GM12878 (cell line): ENCODE results near the gene PDLIM5. TPM values are rescaled to one million over a fixed set of nuclear protein-coding genes. Genes with fewer than 3 reads are reported as not detected.

Experiments used
- BCLAF1 ChIP-seq: fragments of 450-650 bp; IDR thresholded peaks from 2 replicates; pipeline ENCODE4 v1.6.1; 2017; ENCODE audit warnings: antibody characterized with exemption, mild to moderate bottlenecking, moderate library complexity
- HDGF ChIP-seq: fragments of 450-650 bp; IDR thresholded peaks from 2 replicates; pipeline ENCODE4 v1.6.1; 2016; ENCODE audit warnings: antibody characterized with exemption
- MAX ChIP-seq: IDR thresholded peaks from 2 replicates; pipeline ENCODE4 v1.6.1; 2012; ENCODE audit warnings: low read depth, low read length, improper control_type of control experiment
- NFYA ChIP-seq: IDR thresholded peaks from 2 replicates; pipeline ENCODE4 v1.6.1; 2011; ENCODE audit warnings: low read depth, mild to moderate bottlenecking, low read length, improper control_type of control experiment, borderline replicate concordance
- NKRF ChIP-seq: fragments of 450-650 bp; conservative IDR thresholded peaks from 2 replicates; pipeline ENCODE4 v1.6.1; 2017; ENCODE audit warnings: mild to moderate bottlenecking, moderate library complexity
- TCF7 ChIP-seq: IDR thresholded peaks from 2 replicates; pipeline ENCODE4 v1.6.1; 2014; ENCODE audit warnings: antibody characterized with exemption, borderline replicate concordance
- ZSCAN29 ChIP-seq: fragments of 450-650 bp; IDR thresholded peaks from 2 replicates; pipeline ENCODE4 v1.6.1; 2017; ENCODE audit warnings: mild to moderate bottlenecking, moderate library complexity
- polyA plus RNA-seq, 11 experiments: library from polyadenylated mRNA; depleted of rRNA in 4 of 11; unstranded in 6 of 11; stranded (reverse) in 5 of 11; fragments of >200 nt; fragmentation: Nextera tagmentation in 4 of 11; fragmentation: Illumina TruSeq in 1 of 11; extraction: Ambion mirVana in 4 of 11; extraction: Trizol in 1 of 11; gene quantifications; 1 replicate in 1 of 11; 2 replicates in 10 of 11; pipeline versions ENCODE4 v1.2.1 to v1.2.3, GENCODE V29; 2011 to 2016; ENCODE audit warnings: inconsistent platforms in 2 of 11, missing spikeins in 2 of 11, low read depth in 1 of 11
- total RNA-seq, 4 experiments: library from RNA; depleted of rRNA in 3 of 4; stranded (reverse); fragments of >200 nt in 3 of 4; fragmentation: Illumina TruSeq in 1 of 4; extraction: Trizol in 1 of 4; gene quantifications; 2 replicates each; pipeline versions ENCODE4 v1.2.1 to v1.2.3, GENCODE V29; 2013 to 2021
- TF ChIP-seq, protein P1 (sequence below): fragments of 450-650 bp; formaldehyde crosslinking; IDR thresholded peaks from 2 replicates; pipeline ENCODE4 v1.4.0; 2022; ENCODE audit warnings: mild to moderate bottlenecking, moderate library complexity

Gene PDLIM5
- total and polyA plus RNA-seq, 10 of the 15 experiments (the other 5 are each of a cell fraction or from before 2014, with no cell fraction given) = 10.0 to 52.9 (median 20.7) TPM

- no peak for TF ChIP-seq BCLAF1
- TF ChIP-seq TCF7 = no peak
- TF ChIP-seq, protein P1, sequence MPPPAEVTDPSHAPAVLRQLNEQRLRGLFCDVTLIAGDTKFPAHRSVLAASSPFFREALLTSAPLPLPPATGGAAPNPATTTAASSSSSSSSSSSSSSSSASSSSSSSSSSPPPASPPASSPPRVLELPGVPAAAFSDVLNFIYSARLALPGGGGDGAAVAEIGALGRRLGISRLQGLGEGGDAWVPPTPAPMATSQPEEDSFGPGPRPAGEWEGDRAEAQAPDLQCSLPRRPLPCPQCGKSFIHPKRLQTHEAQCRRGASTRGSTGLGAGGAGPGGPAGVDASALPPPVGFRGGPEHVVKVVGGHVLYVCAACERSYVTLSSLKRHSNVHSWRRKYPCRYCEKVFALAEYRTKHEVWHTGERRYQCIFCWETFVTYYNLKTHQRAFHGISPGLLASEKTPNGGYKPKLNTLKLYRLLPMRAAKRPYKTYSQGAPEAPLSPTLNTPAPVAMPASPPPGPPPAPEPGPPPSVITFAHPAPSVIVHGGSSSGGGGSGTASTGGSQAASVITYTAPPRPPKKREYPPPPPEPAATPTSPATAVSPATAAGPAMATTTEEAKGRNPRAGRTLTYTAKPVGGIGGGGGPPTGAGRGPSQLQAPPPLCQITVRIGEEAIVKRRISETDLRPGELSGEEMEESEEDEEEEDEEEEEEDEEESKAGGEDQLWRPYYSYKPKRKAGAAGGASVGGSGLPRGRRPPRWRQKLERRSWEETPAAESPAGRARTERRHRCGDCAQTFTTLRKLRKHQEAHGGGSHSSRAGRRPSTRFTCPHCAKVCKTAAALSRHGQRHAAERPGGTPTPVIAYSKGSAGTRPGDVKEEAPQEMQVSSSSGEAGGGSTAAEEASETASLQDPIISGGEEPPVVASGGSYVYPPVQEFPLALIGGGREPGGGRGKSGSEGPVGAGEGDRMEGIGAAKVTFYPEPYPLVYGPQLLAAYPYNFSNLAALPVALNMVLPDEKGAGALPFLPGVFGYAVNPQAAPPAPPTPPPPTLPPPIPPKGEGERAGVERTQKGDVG (CRISPR knock-in tag) = no peak
- TF ChIP-seq ZSCAN29 = no peak
- TF ChIP-seq NFYA = no peak
- TF ChIP-seq HDGF = no peak
- TF ChIP-seq MAX = no peak
- TF ChIP-seq NKRF = no peak
These were observed 93.6 kb downstream of the PDLIM5 start (continued) for GRCh38 chr4:94545296-94545695.
